K562 (cell line): ENCODE data around the gene ANKRD13B. TPM values are rescaled to one million over a fixed set of nuclear protein-coding genes. Genes with fewer than 3 reads are reported as not detected.
A peak's percentile ranks its signal among the peaks of the same experiment; 100 is the strongest.

Source experiments
- ATAC-seq: fragments of 200-7000 bp; cut with Tn5 transposase; 3 replicates; pipeline ENCODE4 v1.9.1; 2020; ENCODE audit warnings: moderate library complexity
- BruUV-seq: library from RNA; stranded (reverse); fragments of 400-500 nt; replicated peaks from 2 replicates; lab custom pipeline; 2021; lab: Mats Ljungman, UMichigan
- CTCF ChIA-PET: fragments of 300-600 bp; formaldehyde crosslinking; extraction: SDS; loops from one replicate; lab custom pipeline; 2021; ENCODE audit warnings: low intra/inter-chr PET ratio; lab: Yijun Ruan, JAX
- POLR2A ChIA-PET: fragments of 300-600, 350-650 bp; sonication (Branson Sonifier 250); formaldehyde crosslinking; extraction: SDS; loops from one replicate; lab custom pipeline; 2021; ENCODE audit warnings: antibody characterized with exemption, inconsistent platforms; lab: Yijun Ruan, JAX
- DNase-seq, 4 experiments: peaks; one replicate each; pipeline versions ENCODE4 v3.0.0 to v3.0.0-alpha.2; 2011 to 2018; ENCODE audit warnings: low spot score in 3 of 4, mixed read lengths in 3 of 4; ENCODE audit errors: extremely low read depth in 1 of 4
- FAIRE-seq: peaks from 2 replicates; lab custom pipeline; 2011; peaks lifted over from hg19 to GRCh38; lab: Jason Lieb, UNC
- H2AFZ ChIP-seq: 2 replicates; pipeline ENCODE4 v1.6.0; 2011; ENCODE audit warnings: low read depth, low read length, control low read depth, inconsistent platforms
- H3K27ac ChIP-seq: fragments of 200-600 bp; 3 replicates; pipeline ENCODE4 v1.8.0; 2011; ENCODE audit warnings: low read depth, mild to moderate bottlenecking, control low read depth, inconsistent platforms, low read length, moderate library complexity, mixed read lengths; ENCODE audit errors: extremely low read depth
- H3K27me3 ChIP-seq, 2 experiments: fragments of 300-600 bp in 1 of 2; 2 replicates in 1 of 2; 3 replicates in 1 of 2; pipeline versions ENCODE4 v1.6.0 to v1.8.0; 2011; ENCODE audit warnings: inconsistent platforms in 2 of 2, low read length in 2 of 2, mild to moderate bottlenecking in 1 of 2, mixed read lengths in 1 of 2, moderate library complexity in 1 of 2; ENCODE audit not compliant: control insufficient read depth in 2 of 2, insufficient read depth in 2 of 2
- H3K36me3 ChIP-seq: fragments of 300-600 bp; 3 replicates; pipeline ENCODE4 v1.8.0; 2011; ENCODE audit warnings: mild to moderate bottlenecking, low read length, inconsistent platforms; ENCODE audit not compliant: control insufficient read depth, insufficient read depth
- H3K4me1 ChIP-seq, 2 experiments: fragments of 200-600 bp in 1 of 2; replicated peaks in 1 of 2; 2 replicates in 1 of 2; 3 replicates in 1 of 2; pipeline versions ENCODE4 v1.5.1 to v1.8.0; 2011; ENCODE audit warnings: inconsistent platforms in 2 of 2, low read length in 2 of 2, mild to moderate bottlenecking in 1 of 2, mixed read lengths in 1 of 2, moderate library complexity in 1 of 2; ENCODE audit not compliant: control insufficient read depth in 2 of 2, insufficient read depth in 2 of 2
- H3K4me2 ChIP-seq: 2 replicates; pipeline ENCODE4 v1.6.1; 2011; ENCODE audit warnings: low read length, control low read depth, inconsistent platforms, mixed read lengths; ENCODE audit not compliant: insufficient read depth
- H3K4me3 ChIP-seq: fragments of 200-600 bp; sonication (generic), shearing (Covaris generic); 2 replicates; pipeline ENCODE4 v1.5.1; 2016; ENCODE audit warnings: control low read depth, inconsistent platforms
- H3K79me2 ChIP-seq: fragments of 200-600 bp; 3 replicates; pipeline ENCODE4 v1.8.0; 2011; ENCODE audit warnings: low read length, inconsistent platforms; ENCODE audit not compliant: control insufficient read depth, insufficient read depth
- H3K9ac ChIP-seq, 2 experiments: 2 replicates each; pipeline versions ENCODE4 v1.6.0 to v1.6.1; 2011; ENCODE audit warnings: low read depth in 2 of 2, low read length in 2 of 2, control low read depth in 1 of 2, inconsistent platforms in 1 of 2, mild to moderate bottlenecking in 1 of 2, mixed read lengths in 1 of 2; ENCODE audit not compliant: insufficient read depth in 1 of 2
- H3K9me1 ChIP-seq: one replicate; pipeline ENCODE4 v1.6.0; 2011; ENCODE audit warnings: inconsistent platforms, mild to moderate bottlenecking, low read length, moderate library complexity; ENCODE audit not compliant: control insufficient read depth, insufficient read depth
- H3K9me3 ChIP-seq: replicated peaks from 2 replicates; pipeline ENCODE4 v1.5.1; 2011; ENCODE audit warnings: low read depth, low read length, inconsistent platforms; ENCODE audit not compliant: control insufficient read depth, insufficient read depth
- H4K20me1 ChIP-seq: replicated peaks from 2 replicates; pipeline ENCODE4 v1.6.1; 2011; ENCODE audit warnings: low read length, inconsistent platforms, mixed read lengths; ENCODE audit not compliant: control insufficient read depth, insufficient read depth
- CREBBP ChIP-seq: IDR thresholded peaks from one replicate; pipeline ENCODE4 v1.6.1; 2012; ENCODE audit warnings: low read depth, mild to moderate bottlenecking, control low read depth, inconsistent platforms, low read length
- MTA2 ChIP-seq: fragments of 450-650 bp; IDR thresholded peaks from 2 replicates; pipeline ENCODE4 v1.6.1; 2016; ENCODE audit warnings: low read depth
- NFE2 ChIP-seq: IDR thresholded peaks from 2 replicates; pipeline ENCODE4 v1.6.1; 2014; ENCODE audit warnings: antibody characterized with exemption, low read depth
- NFIX ChIP-seq: fragments of 250-450 bp; sonication (Bioruptor Pico); IDR thresholded peaks from 2 replicates; pipeline ENCODE4 v1.4.0; 2020; ENCODE audit warnings: low read depth, mild to moderate bottlenecking, moderate library complexity
- PRMT5 ChIP-seq: sonication (generic); formaldehyde crosslinking; IDR thresholded peaks from 2 replicates; pipeline ENCODE4 v1.5.0; 2020; ENCODE audit warnings: missing genetic modification reagents
- SRSF9 ChIP-seq: fragments of 200-400 bp; formaldehyde crosslinking; IDR thresholded peaks from 2 replicates; pipeline ENCODE4 v1.6.1; 2017; ENCODE audit warnings: low read depth, low read length, borderline replicate concordance
- WGBS: fragments of 100-300 bp; shearing (Covaris generic); methylation state at CpG from one replicate; pipeline ENCODE4 v1.1.6; 2016; ENCODE audit warnings: low coverage, mixed read lengths; ENCODE audit not compliant: insufficient coverage; ENCODE audit errors: missing lambda C conversion rate; 5-methylcytosine and 5-hydroxymethylcytosine counted together
- in situ Hi-C: fragments of 300-500 bp; cut with MboI; formaldehyde crosslinking; loops from 4 replicates; pipeline ENCODE4 v1.15.0; 2018; ENCODE audit warnings: inconsistent platforms, mixed read lengths
- intact Hi-C: fragments of 100-400 bp; cut with micrococcal nuclease; formaldehyde crosslinking; loops from 2 replicates; pipeline ENCODE4 v1.14.2; 2022
- polyA plus RNA-seq, 8 experiments: library from polyadenylated mRNA; depleted of rRNA in 4 of 8; stranded (reverse) in 5 of 8; unstranded in 3 of 8; fragments of >200 nt; fragmentation: Nextera tagmentation in 2 of 8; fragmentation: Illumina TruSeq in 1 of 8; extraction: Ambion mirVana in 2 of 8; extraction: Trizol in 1 of 8; gene quantifications; 2 replicates each; pipeline versions ENCODE4 v1.2.1 to v1.2.3, GENCODE V29; 2011 to 2014; ENCODE audit warnings: inconsistent platforms in 1 of 8, missing spikeins in 1 of 8
- total RNA-seq, 7 experiments: library from RNA; depleted of rRNA in 6 of 7; stranded (reverse); fragments of >200 nt in 6 of 7; fragmentation: Illumina TruSeq in 2 of 7; extraction: Trizol in 2 of 7; gene quantifications; 2 replicates each; pipeline versions ENCODE4 v1.2.1 to v1.2.3, GENCODE V29; 2011 to 2021; ENCODE audit warnings: low replicate concordance in 1 of 7
- TF ChIP-seq, protein P1 (sequence below), 2 experiments: IDR thresholded peaks in 1 of 2; conservative IDR thresholded peaks in 1 of 2; 2 replicates each; pipeline ENCODE4 v1.6.1; 2016; ENCODE audit warnings: low read depth in 2 of 2, mild to moderate bottlenecking in 1 of 2, missing compliant biosample characterization in 1 of 2, missing genetic modification characterization in 1 of 2, moderate library complexity in 1 of 2
- TF ChIP-seq, protein P2 (sequence below): fragments of 250-450 bp; sonication (Bioruptor Pico); IDR thresholded peaks from 2 replicates; pipeline ENCODE4 v1.4.0; 2020; ENCODE audit warnings: borderline replicate concordance

ANKRD13B gene
- total and polyA plus RNA-seq, 9 of the 15 experiments (the other 6 are each of a cell fraction or from before 2014, with no cell fraction given), result 0.15 to 28.1 (median 4.6) TPM

DNA sequence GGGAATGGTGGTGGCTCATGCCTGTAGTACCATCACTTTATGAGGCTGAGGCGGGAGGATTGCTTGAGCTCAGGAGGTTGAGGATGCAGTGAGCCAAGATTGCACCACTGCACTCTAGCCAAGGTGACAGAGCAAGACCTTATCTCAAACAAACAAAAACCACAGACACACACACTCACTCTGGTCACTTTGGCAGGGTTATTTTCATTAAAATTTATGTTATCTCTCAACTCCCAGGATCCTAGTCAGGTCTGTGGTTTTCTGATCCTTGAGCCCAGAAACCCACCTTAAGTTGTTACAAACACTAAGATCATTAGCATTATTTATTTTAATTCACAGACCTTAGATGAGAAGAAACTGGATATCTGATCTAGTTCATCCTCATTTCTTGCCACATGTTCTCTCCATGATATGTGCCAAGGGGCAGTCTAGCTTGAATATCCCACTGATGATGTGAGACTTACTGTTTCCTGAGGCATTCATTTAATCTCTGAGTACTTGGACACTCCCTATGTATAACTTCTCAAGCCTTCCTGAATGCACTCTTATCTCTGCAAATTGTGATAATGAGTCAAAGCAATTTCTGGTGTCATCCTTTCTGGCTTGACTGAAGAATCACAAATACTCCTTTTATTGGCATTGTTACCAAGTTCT lies 35.7 kb upstream of the ANKRD13B start:
- Histone ChIP-seq H3K79me2 (no peaks in the 10 kb centered on the region), H3K4me1 (peaks cover 8 to 9% of the 10 kb centered on the region in 2 experiments; a peak in 4 of 5 replicates), H3K9ac (no peak overlapping the region), H3K4me3 (no peak overlapping the region), H2AFZ (no peak overlapping the region), H3K27me3 (peaks cover 10 to 20% of the 10 kb centered on the region in 2 experiments; a peak in 4 of 5 replicates), H3K36me3 (no peaks in the 10 kb centered on the region), H3K9me3 (no peaks in the 10 kb centered on the region), H3K9me1 (no peaks in the 10 kb centered on the region), H3K4me2 (no peak overlapping the region), H4K20me1 (peaks cover 18% of the 10 kb centered on the region), H3K27ac (no peak overlapping the region)
- in situ Hi-C loops (no loop called here), intact Hi-C loops (loop anchor here (10.0 kb wide), 1 partner anchor 412 kb away; no protein-coding TSS in a partner anchor)
- FAIRE-seq (peak; percentile 85), DNase-seq (peak in 2 of 4 experiments; percentile 53 to 72), ATAC-seq (peak; percentile 87)
- ChIA-PET CTCF (no interaction called here), POLR2A (interaction anchor here (0.8 kb wide), 1 partner anchor 11 kb away, joined by 4 read pairs; no protein-coding TSS in a partner anchor)
- 0% methylated on average over 1 of the region's 1 CpG for WGBS
- no TSS peak for BruUV-seq
- TF ChIP-seq, protein P1, sequence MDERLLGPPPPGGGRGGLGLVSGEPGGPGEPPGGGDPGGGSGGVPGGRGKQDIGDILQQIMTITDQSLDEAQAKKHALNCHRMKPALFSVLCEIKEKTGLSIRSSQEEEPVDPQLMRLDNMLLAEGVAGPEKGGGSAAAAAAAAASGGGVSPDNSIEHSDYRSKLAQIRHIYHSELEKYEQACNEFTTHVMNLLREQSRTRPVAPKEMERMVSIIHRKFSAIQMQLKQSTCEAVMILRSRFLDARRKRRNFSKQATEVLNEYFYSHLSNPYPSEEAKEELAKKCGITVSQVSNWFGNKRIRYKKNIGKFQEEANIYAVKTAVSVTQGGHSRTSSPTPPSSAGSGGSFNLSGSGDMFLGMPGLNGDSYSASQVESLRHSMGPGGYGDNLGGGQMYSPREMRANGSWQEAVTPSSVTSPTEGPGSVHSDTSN (CRISPR knock-in tag; IDR thresholded peaks at IDR 0.05; ENCODE audit: low read depth), result no peak
- TF ChIP-seq, protein P1 (tag; conservative IDR thresholded peaks at IDR 0.05; ENCODE audit: low read depth), result peak; percentile 74
- TF ChIP-seq NFIX (CRISPR knock-in tag) (no peak), CREBBP (no peak), SRSF9 (no peak), NFE2 (peak; percentile 92), MTA2 (peak; percentile 82), PRMT5 (CRISPR knock-in tag) (no peak)
- TF ChIP-seq, protein P2, sequence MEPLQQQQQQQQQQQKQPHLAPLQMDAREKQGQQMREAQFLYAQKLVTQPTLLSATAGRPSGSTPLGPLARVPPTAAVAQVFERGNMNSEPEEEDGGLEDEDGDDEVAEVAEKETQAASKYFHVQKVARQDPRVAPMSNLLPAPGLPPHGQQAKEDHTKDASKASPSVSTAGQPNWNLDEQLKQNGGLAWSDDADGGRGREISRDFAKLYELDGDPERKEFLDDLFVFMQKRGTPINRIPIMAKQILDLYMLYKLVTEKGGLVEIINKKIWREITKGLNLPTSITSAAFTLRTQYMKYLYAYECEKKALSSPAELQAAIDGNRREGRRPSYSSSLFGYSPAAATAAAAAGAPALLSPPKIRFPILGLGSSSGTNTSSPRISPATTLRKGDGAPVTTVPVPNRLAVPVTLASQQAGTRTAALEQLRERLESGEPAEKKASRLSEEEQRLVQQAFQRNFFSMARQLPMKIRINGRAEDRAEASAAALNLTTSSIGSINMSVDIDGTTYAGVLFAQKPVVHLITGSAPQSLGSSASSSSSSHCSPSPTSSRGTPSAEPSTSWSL (CRISPR knock-in tag), result no peak
